Measurements from ENCODE around the gene SCFD2.

DNA sequence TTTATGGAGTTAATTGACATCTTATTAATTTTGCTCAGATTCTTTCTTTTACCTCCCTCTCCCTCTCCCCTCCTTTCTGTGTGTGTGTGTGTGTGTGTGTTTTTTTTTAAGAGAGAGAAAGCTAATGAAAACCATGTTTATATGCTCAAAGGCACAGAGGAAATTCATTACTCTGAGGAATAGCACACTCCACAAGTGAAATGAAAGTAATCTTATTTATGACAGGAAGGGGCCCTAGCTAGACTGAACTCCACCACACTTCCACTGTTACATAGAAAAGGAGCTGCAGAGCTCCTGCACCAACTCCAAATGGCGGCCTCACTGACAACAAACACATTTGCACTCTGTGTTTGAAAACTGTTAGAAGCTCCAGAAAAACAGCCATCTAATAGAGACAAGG is 353.1 kb downstream of the SCFD2 start:
- TF ChIP-seq, protein P1, sequence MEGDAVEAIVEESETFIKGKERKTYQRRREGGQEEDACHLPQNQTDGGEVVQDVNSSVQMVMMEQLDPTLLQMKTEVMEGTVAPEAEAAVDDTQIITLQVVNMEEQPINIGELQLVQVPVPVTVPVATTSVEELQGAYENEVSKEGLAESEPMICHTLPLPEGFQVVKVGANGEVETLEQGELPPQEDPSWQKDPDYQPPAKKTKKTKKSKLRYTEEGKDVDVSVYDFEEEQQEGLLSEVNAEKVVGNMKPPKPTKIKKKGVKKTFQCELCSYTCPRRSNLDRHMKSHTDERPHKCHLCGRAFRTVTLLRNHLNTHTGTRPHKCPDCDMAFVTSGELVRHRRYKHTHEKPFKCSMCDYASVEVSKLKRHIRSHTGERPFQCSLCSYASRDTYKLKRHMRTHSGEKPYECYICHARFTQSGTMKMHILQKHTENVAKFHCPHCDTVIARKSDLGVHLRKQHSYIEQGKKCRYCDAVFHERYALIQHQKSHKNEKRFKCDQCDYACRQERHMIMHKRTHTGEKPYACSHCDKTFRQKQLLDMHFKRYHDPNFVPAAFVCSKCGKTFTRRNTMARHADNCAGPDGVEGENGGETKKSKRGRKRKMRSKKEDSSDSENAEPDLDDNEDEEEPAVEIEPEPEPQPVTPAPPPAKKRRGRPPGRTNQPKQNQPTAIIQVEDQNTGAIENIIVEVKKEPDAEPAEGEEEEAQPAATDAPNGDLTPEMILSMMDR (IDR thresholded peaks at IDR 0.05) = no peak
- TF ChIP-seq EP300 (IDR thresholded peaks at IDR 0.05) = no peak
